SKM-1 treated with dmso at 0.1 percent for 144 hours (cell line): ENCODE results near the gene PITX1.
"Not testable (repeated sequence)": the region's sequence is repeated elsewhere in the genome, so short reads cannot be mapped to it uniquely, and the experiment has no call there.

ENCODE experiments used
- DNase-seq: peaks from one replicate; lab custom pipeline; 2025; ENCODE audit not compliant: unreplicated experiment; lab: John Stamatoyannopoulos, UW

PITX1 gene

DNA sequence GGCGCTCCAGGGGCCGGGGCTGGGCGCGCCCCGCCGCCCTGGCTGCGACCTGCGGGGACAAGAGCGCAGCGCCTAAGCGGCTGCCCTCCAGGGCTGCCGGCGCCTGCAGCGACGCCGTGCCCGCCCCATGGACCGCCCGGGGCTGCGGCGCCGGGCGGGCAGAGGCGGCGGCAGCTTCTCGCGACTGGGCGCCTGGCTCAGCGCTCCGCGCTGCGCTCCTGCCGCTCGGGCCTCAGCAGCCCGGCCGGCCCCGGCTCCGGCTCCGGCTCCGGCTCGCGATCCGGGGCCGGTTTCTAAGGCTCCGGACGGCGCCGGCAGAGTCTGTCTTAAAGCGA, at the start of gene PITX1:
Gene PITX1 (minus strand): TSS at position 328 of the 335 bp plus-strand sequence. CDS start 347 bp downstream, outside the sequence.
- DNase-seq, result no peak

- DNase-seq, result not testable (repeated sequence)
Measured at GRCh38 chr5:135083334-135083733, 49.3 kb upstream of the PITX1 start.

- no peak for DNase-seq
Measured at GRCh38 chr5:135081240-135081639, 47.2 kb upstream of the PITX1 start.

DNA sequence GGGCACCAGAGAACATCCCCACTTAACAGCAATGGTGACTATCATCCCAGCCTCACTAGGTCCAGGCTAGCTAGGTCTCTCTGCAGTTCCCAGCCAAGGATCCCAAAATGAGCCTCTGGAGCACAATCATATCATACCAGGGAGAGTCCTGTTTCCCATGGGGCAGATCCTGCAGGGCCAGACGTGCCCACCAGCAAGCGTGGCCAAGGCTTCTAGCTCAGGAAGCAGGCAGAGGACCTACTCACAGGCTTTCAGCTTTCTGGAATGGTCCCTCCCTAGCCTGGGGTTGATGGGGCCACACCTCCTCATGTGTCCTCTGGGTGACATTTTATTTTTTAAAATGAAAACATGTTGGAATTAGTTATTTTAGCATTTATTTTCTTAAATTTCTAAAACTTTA, 45.7 kb upstream of the PITX1 start:
- DNase-seq, result no peak

DNA sequence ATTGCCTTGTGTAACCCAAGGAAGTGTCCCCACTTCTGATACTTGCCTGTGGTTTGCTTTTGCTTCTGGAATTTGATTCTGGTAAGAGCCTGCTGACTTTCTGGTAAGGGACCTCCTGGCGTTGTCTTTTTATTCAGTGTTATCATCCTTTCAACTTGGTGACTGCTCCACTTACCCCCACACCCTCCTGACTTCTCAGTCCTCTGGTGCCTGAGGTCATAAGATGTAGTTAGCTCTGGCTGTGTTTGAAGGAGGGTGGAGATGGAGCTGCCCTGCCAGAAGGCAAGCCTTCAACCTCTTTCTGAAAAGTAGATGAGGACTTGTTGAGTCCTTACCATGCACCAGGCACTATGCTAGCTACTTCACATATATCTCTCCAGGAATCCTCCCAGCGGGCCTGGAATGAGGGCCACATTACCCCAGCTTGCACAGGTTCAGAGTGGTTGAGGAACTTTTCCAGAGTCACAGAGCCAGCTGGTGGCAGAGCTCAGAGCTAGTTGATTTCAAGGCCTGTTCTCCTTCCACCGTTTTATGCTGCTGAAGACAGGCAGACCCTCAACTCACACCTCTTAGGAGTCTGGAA, 45.2 kb upstream of the PITX1 start:
- no peak for DNase-seq

GRCh38 chr5:135076801-135077200, 42.8 kb upstream of the PITX1 start:
- no peak for DNase-seq

GRCh38 chr5:135076051-135076491, 42.0 kb upstream of the PITX1 start:
- DNase-seq, result no peak

DNA sequence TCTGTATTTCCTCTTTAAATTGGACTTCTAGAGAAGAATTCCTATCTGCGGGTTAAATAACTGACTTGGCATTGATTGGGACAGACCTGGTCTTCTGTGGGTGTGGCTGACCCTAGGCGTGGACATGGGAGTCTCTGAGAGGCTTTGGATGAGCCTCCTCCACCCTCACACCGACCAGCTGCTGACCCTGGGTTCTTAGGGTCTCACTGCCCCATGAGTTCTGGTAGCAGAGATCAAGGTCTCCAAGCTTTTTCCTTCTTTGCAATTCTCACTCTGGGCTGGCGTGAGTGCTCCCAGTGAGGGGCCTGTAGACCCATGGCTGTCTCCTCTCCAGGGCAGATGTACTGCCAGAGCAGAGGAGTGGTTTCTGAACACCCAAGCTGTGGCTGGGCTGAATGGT, 41.6 kb upstream of the PITX1 start:
- DNase-seq, result no peak

DNA sequence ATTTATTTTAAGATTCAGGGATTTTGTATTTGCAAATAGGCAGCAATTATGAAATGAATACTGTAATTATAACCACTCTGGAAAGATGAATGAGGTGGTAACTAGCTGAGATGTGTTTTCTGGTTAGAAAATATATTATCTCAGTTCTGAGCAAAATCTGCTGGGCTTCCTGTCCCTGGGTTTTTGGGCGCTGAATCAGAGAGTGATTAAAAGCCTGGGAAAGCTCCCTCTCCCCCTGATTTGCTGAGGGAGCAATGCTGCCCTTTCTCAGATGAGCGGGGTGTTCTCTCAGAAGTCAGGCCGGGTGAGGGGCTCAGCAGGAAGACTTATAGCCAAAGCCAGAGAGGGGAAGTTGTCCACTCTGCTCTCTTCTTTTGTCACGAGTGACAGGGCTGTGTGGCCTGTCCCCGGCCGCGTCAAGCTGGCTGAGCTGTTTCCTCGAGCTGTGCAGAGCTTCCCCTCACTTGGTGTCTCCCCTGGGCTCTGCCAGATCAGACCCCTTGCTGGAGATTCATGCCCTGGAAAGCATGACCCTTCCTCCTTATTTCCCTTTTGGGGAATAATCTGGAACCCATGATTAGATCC, 39.8 kb upstream of the PITX1 start:
- DNase-seq, result no peak

DNA sequence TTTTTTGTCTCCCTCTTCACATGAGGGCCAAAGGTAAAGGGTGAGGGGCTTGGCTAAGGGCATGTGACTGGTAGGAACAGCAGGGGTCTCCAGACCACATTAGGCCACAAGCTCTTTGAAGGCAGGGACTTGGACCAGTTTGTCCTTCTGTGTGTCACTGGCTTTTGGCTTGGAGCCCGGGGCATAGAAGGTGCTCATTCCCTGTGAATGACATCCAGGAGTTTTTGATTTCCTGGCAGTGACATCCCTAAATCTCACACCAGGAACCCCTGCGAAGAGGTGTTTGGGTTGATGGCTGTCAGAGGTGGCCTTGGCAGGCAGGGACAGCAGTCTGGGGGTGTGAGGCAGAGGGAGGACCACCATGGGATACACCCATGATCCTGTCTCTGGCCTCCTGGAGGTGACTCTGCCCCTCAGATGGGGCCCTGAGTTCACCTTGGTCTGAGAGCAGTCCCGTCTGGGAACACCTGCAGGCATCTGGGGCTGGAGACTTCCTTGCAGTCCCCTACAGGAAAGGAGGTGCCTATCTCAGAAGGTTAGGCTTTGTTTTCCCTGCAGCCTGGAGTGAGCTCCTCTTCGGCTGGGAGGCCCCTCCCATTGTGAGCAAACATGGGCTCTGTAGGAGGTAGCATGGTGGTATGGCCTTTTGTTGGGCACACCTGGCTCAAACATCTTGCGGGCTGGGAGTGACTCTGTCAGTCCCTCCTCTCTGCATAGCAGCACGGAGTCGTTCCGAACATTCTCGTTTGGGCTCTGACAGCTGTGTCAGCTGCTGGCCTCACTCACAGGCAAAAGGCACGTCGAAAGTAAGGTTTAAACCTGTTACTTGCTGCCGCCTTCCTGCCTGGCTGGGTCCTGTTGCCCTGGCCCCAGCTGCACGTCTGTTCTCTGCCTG, 38.6 kb upstream of the PITX1 start:
- no peak for DNase-seq

DNA sequence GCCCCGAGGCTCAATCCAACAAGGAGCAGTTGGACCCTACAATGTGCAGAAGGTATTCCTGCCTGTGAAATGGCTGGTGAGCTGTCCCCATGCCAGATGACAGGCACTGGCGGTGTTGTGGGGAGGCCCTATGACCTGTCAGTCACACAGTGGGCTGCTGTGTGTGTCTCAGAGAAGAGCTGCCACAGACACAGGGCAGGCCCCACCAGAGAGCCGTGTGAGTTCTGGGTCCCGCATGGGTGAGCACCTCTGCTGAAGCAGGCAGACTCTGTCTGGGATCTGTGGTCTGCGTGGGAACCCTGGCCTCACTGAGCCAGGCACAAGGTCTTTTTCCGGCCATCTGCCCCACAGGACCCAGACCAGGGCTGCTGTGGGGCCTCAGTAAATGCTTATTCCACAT, 37.3 kb upstream of the PITX1 start:
- DNase-seq, result no peak

DNA sequence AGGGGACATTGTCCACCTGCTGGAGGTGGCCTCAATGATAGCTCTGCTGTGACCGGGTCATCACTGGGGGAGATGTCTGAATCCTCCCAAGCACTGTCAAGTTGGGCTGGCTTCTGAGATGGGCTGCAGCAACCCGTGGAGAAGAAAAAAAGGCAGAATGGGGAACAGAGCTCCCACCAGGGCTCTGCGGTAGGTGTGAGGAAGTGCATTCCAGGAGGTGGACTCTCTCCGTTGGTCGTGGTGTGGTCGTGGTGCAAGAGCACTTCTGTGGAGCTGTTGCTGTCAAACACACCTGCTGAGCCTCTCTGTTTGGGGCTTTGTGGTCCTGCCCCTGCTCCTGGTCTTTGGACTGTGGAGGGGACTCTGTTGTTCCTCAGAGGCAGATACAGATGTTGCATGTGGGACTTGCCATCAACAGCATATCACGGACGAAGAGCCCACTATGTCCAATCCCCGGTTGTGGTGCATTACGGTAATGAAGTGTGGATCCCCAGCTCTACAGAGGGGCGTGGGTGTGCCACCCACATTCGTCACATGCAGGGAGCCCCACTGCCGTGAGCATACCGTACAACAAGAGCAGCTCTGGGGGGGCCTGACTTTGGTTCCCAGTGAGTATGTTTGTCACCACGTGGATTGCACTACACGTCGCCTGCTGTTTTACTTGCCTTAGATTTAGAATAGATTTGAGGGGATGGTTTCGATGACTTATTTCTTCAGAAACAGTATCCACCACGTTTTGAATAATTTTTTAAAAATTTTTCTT, 36.0 kb upstream of the PITX1 start:
- peak; percentile 6 for DNase-seq

GRCh38 chr5:135069016-135069770, 35.2 kb upstream of the PITX1 start:
- DNase-seq, result no peak

- DNase-seq, result no peak
Measured at GRCh38 chr5:135067587-135067986, 33.6 kb upstream of the PITX1 start.

DNA sequence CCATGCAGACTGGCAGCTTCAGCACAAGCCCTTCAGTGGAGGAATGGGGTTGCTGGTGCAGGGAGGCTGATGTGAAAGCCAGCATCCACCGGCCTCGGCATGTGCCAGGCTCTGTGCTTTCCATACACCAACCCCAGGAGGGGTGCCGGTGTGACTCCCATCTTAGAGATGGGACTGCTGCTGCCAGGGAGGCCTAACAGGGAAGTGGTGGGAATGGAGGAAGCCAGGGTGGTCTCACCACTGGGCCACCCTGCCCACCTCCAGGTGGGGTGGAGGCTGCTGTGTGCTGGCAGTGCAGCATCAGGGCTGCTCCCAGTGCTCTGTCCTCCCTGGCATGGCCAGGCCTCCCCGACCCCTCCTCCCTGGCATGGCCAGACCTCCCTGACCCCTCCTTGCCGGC, 32.8 kb upstream of the PITX1 start:
- DNase-seq, result no peak

- no peak for DNase-seq
Measured at GRCh38 chr5:135065306-135066265, 31.6 kb upstream of the PITX1 start.

- DNase-seq, result no peak
Measured at GRCh38 chr5:135064235-135064570, 30.2 kb upstream of the PITX1 start.

GRCh38 chr5:135063511-135064234, 29.6 kb upstream of the PITX1 start:
- DNase-seq, result no peak

- no peak for DNase-seq
Measured at GRCh38 chr5:135063056-135063445, 29.0 kb upstream of the PITX1 start.
